ENCODE results near the gene RPL9.

DNA sequence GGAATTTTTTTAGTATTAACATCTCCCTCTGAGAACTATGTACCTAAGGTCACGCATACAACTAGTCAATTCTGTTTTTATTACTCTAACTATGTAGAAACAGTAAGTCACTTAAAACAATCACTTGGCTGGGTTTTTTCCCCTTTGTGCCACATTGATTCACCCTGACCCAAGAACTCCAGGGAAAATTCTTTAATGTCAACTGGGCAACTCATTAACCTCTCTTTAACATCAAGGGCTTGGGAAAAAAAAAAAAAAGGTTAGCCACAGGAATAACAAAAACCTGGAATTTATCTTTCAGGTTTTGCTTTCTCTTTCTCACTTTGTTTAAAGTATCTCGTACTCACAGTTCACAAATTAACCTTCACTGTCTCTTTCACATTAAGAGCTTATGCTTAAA is 8.1 kb downstream of the RPL9 start:
- TF ChIP-seq EZH2 (IDR thresholded peaks at IDR 0.05; ENCODE audit: borderline replicate concordance, insufficient read depth, low read depth, low read length, poor library complexity, severe bottlenecking) (no peak), CTCF (IDR thresholded peaks at IDR 0.05) (no peak)

Measured in B cell (primary cell).